Right lobe of liver (tissue), 6 donors: ENCODE data around the gene CACNA1S. TPM values are rescaled to one million over a fixed set of nuclear protein-coding genes. Genes with fewer than 3 reads are reported as not detected.

Source experiments
- ATAC-seq, 4 donors: fragments of 200-7000 bp; cut with Tn5 transposase; one replicate each; pipeline ENCODE4 v1.9.1; 2020; ENCODE audit warnings: mild to moderate bottlenecking in 4 of 4, moderate library complexity in 4 of 4
- DNase-seq, 3 donors: peaks; one replicate each; pipeline ENCODE4 v3.0.0-alpha.2; 2020
- H3K27ac ChIP-seq, 3 donors: fragments of 200-600 bp; one replicate each; pipeline ENCODE4 v1.8.0; 2022
- H3K27me3 ChIP-seq, 2 donors: fragments of 200-600 bp; one replicate each; pipeline ENCODE4 v1.8.0; 2022
- H3K36me3 ChIP-seq, 4 donors: fragments of 200-600 bp; sonication (generic) in 1 of 4; one replicate each; pipeline versions ENCODE4 v1.5.1 to v1.8.0; 2017 to 2022; ENCODE audit warnings: control low read depth in 1 of 4
- H3K4me1 ChIP-seq, 4 donors: fragments of 200-600 bp; sonication (generic) in 1 of 4; one replicate each; pipeline versions ENCODE4 v1.5.1 to v1.8.0; 2017 to 2022; ENCODE audit warnings: control low read depth in 1 of 4
- H3K4me3 ChIP-seq, 3 donors: fragments of 200-600 bp; one replicate each; pipeline ENCODE4 v1.8.0; 2022
- H3K9me3 ChIP-seq, 4 donors: fragments of 200-600 bp; sonication (generic) in 1 of 4; one replicate each; pipeline versions ENCODE4 v1.5.1 to v1.8.0; 2017 to 2022; ENCODE audit warnings: control low read depth in 1 of 4
- POLR2A ChIP-seq: fragments of 450-650 bp; IDR thresholded peaks from one replicate; pipeline ENCODE4 v1.6.1; 2017; ENCODE audit warnings: antibody characterized with exemption, mild to moderate bottlenecking
- WGBS: methylation state at CpG from one replicate; pipeline ENCODE4 v1.1.6; 2018; ENCODE audit warnings: low coverage, low lambda C conversion rate; ENCODE audit not compliant: insufficient coverage; ENCODE audit errors: missing lambda C conversion rate; 5-methylcytosine and 5-hydroxymethylcytosine counted together
- intact Hi-C, 2 donors: fragments of 100-400 bp; cut with DNase I; formaldehyde crosslinking; loops; one replicate each; pipeline versions ENCODE4 v1.11.2 to v1.14.1; 2022
- total RNA-seq, 6 experiments: library from RNA; depleted of rRNA in 2 of 6; stranded (reverse); fragments of >200 nt in 2 of 6; fragmentation: NEBNext Ultra II Directional in 3 of 6; extraction: Animal tissue kit (Norgen Biotek cat#: 25700) in 3 of 6; gene quantifications; one replicate each; pipeline versions ENCODE4 v1.1.0 to v1.2.4, GENCODE V29; 2016 to 2023
- TF ChIP-seq, protein P1 (sequence below), 4 donors: fragments of 200-600 bp in 3 of 4; fragments of 450-650 bp in 1 of 4; IDR thresholded peaks; one replicate each; pipeline versions ENCODE4 v1.5.1 to v1.8.0; 2016 to 2022; ENCODE audit warnings: antibody characterized with exemption in 4 of 4, mild to moderate bottlenecking in 2 of 4
- donor health status: DM: no; HTN: yes; CAD: no.
- donor health status: DM: no; HTN: no; CAD: no.
- donor health status: DM: no; HTN: no; CAD: no.
- donor health status: DM: no; HTN: yes; CAD: no.
- donor health status: DM: no; HTN: yes; CAD: no.

The CACNA1S gene
- total RNA-seq, 6 experiments from 2014 or later, result 0.12 TPM; not detected in 5

DNA sequence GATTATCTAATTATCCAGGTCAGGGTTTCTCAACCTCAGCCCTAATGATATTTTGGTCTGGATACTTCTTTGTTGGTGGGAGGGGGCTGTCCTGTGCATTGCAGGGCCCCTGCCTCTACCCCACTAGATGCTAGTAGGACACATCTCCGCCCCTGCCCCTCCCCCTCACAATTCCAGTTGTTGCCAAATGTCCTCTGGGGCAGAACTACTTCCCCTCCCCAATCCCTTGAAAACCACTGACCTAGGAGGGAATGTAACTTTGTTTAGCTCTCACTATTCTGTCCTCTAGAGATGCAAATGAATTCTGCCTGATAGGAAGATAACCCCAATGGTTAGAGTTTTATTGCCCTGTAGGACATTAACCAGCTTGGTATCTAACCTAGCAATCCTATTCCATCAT, 8.1 kb downstream of the CACNA1S start:
- intact Hi-C loops, result no loop called here
- no peaks in the 10 kb centered on the region for H3K27me3 ChIP-seq
- 30% methylated on average over 1 of the region's 1 CpG for whole genome bisulfite sequencing
- ATAC-seq (no peak), DNase-seq (no peak)
- no peak overlapping the region for H3K4me3 ChIP-seq
- no peak for TF ChIP-seq POLR2A
- no peaks in the 10 kb centered on the region for H3K9me3 ChIP-seq
- no peaks in the 10 kb centered on the region for H3K36me3 ChIP-seq
- no peaks in the 10 kb centered on the region for H3K4me1 ChIP-seq
- H3K27ac ChIP-seq, result no peak overlapping the region

- TF ChIP-seq POLR2A, result no peak
- TF ChIP-seq, protein P1, sequence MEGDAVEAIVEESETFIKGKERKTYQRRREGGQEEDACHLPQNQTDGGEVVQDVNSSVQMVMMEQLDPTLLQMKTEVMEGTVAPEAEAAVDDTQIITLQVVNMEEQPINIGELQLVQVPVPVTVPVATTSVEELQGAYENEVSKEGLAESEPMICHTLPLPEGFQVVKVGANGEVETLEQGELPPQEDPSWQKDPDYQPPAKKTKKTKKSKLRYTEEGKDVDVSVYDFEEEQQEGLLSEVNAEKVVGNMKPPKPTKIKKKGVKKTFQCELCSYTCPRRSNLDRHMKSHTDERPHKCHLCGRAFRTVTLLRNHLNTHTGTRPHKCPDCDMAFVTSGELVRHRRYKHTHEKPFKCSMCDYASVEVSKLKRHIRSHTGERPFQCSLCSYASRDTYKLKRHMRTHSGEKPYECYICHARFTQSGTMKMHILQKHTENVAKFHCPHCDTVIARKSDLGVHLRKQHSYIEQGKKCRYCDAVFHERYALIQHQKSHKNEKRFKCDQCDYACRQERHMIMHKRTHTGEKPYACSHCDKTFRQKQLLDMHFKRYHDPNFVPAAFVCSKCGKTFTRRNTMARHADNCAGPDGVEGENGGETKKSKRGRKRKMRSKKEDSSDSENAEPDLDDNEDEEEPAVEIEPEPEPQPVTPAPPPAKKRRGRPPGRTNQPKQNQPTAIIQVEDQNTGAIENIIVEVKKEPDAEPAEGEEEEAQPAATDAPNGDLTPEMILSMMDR (IDR thresholded peaks at IDR 0.05), result no peak
- no peaks in the 10 kb centered on the region for H3K4me1 ChIP-seq
- no peak for DNase-seq
- no peaks in the 10 kb centered on the region for H3K9me3 ChIP-seq
- no peak overlapping the region for H3K4me3 ChIP-seq
- intact Hi-C loops, result no loop called here
- no peaks in the 10 kb centered on the region for H3K27me3 ChIP-seq
- no peak for ATAC-seq
- no peak overlapping the region for H3K27ac ChIP-seq
- no peaks in the 10 kb centered on the region for H3K36me3 ChIP-seq
- 60% methylated on average over 3 of the region's 9 CpGs for WGBS
Measured at GRCh38 chr1:201103666-201104065, 8.6 kb downstream of the CACNA1S start.

DNA sequence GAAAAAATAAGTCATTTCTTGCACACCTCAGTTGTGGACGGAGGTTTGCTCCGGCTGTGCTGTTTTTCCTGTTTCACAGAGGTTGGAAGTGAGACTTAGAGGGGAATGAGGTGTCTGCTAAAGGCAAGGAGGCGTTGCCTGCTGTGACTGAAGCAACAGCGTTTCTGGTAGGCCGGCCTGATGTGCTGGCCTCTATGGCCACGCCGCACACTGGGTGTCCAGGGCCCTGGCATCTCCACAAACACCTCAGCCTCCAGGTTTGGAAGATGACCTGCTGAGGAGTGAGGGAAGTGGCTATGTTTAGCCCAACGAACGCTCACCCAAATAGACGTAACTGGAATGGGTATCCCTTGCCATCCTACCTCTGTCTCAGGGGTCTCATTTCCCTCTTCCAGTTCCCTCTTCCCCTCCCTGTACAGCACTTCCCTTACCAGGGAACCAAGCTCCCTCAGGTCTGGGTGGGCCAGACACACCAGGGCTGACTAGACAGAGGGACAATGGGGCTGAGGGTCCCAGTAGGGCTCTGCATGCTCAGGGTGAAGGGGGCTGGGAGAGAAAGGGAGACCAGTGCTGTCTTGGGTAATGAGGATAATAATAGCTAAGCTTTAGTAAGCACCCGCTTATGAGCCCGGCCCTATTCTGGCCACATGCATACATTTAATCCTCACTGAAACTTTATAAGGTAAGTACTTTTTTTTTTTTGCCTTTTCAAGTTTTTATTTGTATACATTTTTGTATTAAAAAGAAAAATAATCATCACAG, 11.9 kb downstream of the CACNA1S start:
- TF ChIP-seq, protein P1 (IDR thresholded peaks at IDR 0.05), result no peak
- TF ChIP-seq POLR2A, result no peak
- no peak for DNase-seq
- H3K4me1 ChIP-seq, result no peaks in the 10 kb centered on the region
- H3K36me3 ChIP-seq, result no peaks in the 10 kb centered on the region
- ATAC-seq, result no peak
- H3K27ac ChIP-seq, result no peak overlapping the region
- WGBS, result 93% methylated on average over 4 of the region's 12 CpGs
- intact Hi-C loops, result no loop called here
- H3K27me3 ChIP-seq, result no peaks in the 10 kb centered on the region
- H3K4me3 ChIP-seq, result no peak overlapping the region
- no peaks in the 10 kb centered on the region for H3K9me3 ChIP-seq

GRCh38 chr1:201098992-201099677, 13.1 kb downstream of the CACNA1S start:
- Histone ChIP-seq H3K4me3 (no peak overlapping the region), H3K36me3 (no peaks in the 10 kb centered on the region), H3K4me1 (no peaks in the 10 kb centered on the region), H3K9me3 (no peaks in the 10 kb centered on the region), H3K27me3 (no peaks in the 10 kb centered on the region), H3K27ac (no peak overlapping the region)
- TF ChIP-seq, protein P1 (IDR thresholded peaks at IDR 0.05), result no peak
- no peak for TF ChIP-seq POLR2A
- 100% methylated on average over 1 of the region's 5 CpGs for whole genome bisulfite sequencing
- intact Hi-C loops, result no loop called here
- DNase-seq, result no peak
- no peak for ATAC-seq
